Astrocyte (in vitro differentiated cells and primary cell): Measurements from ENCODE around the gene IRF9. TPM values are rescaled to one million over a fixed set of nuclear protein-coding genes. Genes with fewer than 3 reads are reported as not detected.

Source experiments
- DNase-seq: peaks from one replicate; pipeline ENCODE4 v3.0.0-alpha.2; 2010; ENCODE audit warnings: low read depth
- FAIRE-seq: peaks from 2 replicates; lab custom pipeline; 2011; peaks lifted over from hg19 to GRCh38; lab: Jason Lieb, UNC
- H2AFZ ChIP-seq: 2 replicates; pipeline ENCODE4 v1.6.0; 2012; ENCODE audit warnings: low read depth, low read length, inconsistent platforms
- H3K27ac ChIP-seq: 2 replicates; pipeline ENCODE4 v1.5.1; 2011; ENCODE audit warnings: low read depth, low read length, inconsistent platforms
- H3K27me3 ChIP-seq: 2 replicates; pipeline ENCODE4 v1.6.0; 2011; ENCODE audit warnings: low read length, inconsistent platforms; ENCODE audit not compliant: insufficient read depth
- H3K36me3 ChIP-seq: 2 replicates; pipeline ENCODE4 v1.5.1; 2011; ENCODE audit warnings: low read length, inconsistent platforms; ENCODE audit not compliant: insufficient read depth
- H3K4me1 ChIP-seq: 2 replicates; pipeline ENCODE4 v1.5.1; 2011; ENCODE audit warnings: low read length, inconsistent platforms; ENCODE audit not compliant: insufficient read depth
- H3K4me2 ChIP-seq: 2 replicates; pipeline ENCODE4 v1.6.0; 2012; ENCODE audit warnings: low read length, inconsistent platforms
- H3K4me3 ChIP-seq: 2 replicates; pipeline ENCODE4 v1.5.1; 2011; ENCODE audit warnings: low read depth, mild to moderate bottlenecking, low read length, inconsistent platforms; ENCODE audit not compliant: insufficient read depth
- H3K79me2 ChIP-seq: 2 replicates; pipeline ENCODE4 v1.6.0; 2012; ENCODE audit warnings: mild to moderate bottlenecking, low read length, inconsistent platforms; ENCODE audit not compliant: insufficient read depth
- H3K9ac ChIP-seq: 2 replicates; pipeline ENCODE4 v1.6.0; 2012; ENCODE audit warnings: mild to moderate bottlenecking, low read length, inconsistent platforms
- H3K9me3 ChIP-seq: 2 replicates; pipeline ENCODE4 v1.5.1; 2012; ENCODE audit warnings: low read depth, mild to moderate bottlenecking, low read length, inconsistent platforms; ENCODE audit not compliant: insufficient read depth
- H4K20me1 ChIP-seq: 2 replicates; pipeline ENCODE4 v1.6.0; 2012; ENCODE audit warnings: low read length, inconsistent platforms; ENCODE audit not compliant: insufficient read depth
- H3K27ac Mint-ChIP-seq: one replicate; pipeline ENCODE4 v1.8.0; 2021; ENCODE audit warnings: mild to moderate bottlenecking, mixed read lengths; ENCODE audit not compliant: unreplicated experiment
- H3K27me3 Mint-ChIP-seq: one replicate; pipeline ENCODE4 v1.8.0; 2021; ENCODE audit warnings: low read depth, mixed read lengths; ENCODE audit not compliant: unreplicated experiment
- H3K36me3 Mint-ChIP-seq: one replicate; pipeline ENCODE4 v1.8.0; 2021; ENCODE audit warnings: low read depth, mixed read lengths; ENCODE audit not compliant: unreplicated experiment
- H3K4me1 Mint-ChIP-seq: one replicate; pipeline ENCODE4 v1.8.0; 2021; ENCODE audit warnings: low read depth, mixed read lengths; ENCODE audit not compliant: unreplicated experiment
- H3K4me3 Mint-ChIP-seq: one replicate; pipeline ENCODE4 v1.8.0; 2021; ENCODE audit warnings: mild to moderate bottlenecking, moderate library complexity, mixed read lengths; ENCODE audit not compliant: unreplicated experiment
- H3K9me3 Mint-ChIP-seq: one replicate; pipeline ENCODE4 v1.8.0; 2021; ENCODE audit warnings: mild to moderate bottlenecking, mixed read lengths; ENCODE audit not compliant: unreplicated experiment
- EZH2 ChIP-seq: IDR thresholded peaks from 2 replicates; pipeline ENCODE4 v1.6.1; 2012; ENCODE audit warnings: mild to moderate bottlenecking, low read length, inconsistent platforms; ENCODE audit not compliant: insufficient read depth
- total RNA-seq: library from RNA; stranded (reverse); gene quantifications from 2 replicates; pipeline ENCODE4 v1.2.1, GENCODE V29; 2021
- TF ChIP-seq, protein P1 (sequence below): IDR thresholded peaks from 2 replicates; pipeline ENCODE4 v1.5.1; 2011; ENCODE audit warnings: low read depth, mild to moderate bottlenecking, inconsistent platforms, low read length, moderate library complexity; ENCODE audit not compliant: insufficient read depth

Gene IRF9
- total RNA-seq, 1 donor from 2014 or later: 76.0 TPM

DNA sequence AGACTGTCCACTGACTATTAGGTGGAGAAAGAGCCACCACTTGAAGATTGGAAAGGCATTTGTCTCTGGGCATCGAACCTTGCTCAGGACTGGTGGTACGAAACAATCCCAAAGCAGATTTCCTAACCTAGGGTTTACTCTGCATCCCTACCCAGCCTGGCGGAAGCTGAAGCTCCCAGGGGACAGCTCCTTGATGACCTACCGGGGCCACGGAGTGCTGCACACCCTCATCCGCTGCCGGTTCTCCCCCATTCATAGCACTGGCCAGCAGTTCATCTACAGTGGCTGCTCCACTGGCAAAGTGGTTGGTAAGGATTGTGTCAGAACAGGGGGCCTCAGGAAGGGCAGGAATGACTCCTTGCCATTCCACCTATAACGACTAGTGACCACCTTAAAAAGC, 39.9 kb upstream of the IRF9 start:
- Mint-ChIP-seq H3K27me3 (no peaks in the 10 kb centered on the region), H3K27ac (no peak overlapping the region), H3K4me3 (no peak overlapping the region), H3K36me3 (peaks cover 34% of the 10 kb centered on the region), H3K9me3 (no peaks in the 10 kb centered on the region), H3K4me1 (no peaks in the 10 kb centered on the region)
- no peaks in the 10 kb centered on the region for H3K27me3 ChIP-seq
- H3K9me3 ChIP-seq: no peaks in the 10 kb centered on the region
- peaks cover 6% of the 10 kb centered on the region for H3K79me2 ChIP-seq
- no peak for TF ChIP-seq EZH2
- TF ChIP-seq, protein P1, sequence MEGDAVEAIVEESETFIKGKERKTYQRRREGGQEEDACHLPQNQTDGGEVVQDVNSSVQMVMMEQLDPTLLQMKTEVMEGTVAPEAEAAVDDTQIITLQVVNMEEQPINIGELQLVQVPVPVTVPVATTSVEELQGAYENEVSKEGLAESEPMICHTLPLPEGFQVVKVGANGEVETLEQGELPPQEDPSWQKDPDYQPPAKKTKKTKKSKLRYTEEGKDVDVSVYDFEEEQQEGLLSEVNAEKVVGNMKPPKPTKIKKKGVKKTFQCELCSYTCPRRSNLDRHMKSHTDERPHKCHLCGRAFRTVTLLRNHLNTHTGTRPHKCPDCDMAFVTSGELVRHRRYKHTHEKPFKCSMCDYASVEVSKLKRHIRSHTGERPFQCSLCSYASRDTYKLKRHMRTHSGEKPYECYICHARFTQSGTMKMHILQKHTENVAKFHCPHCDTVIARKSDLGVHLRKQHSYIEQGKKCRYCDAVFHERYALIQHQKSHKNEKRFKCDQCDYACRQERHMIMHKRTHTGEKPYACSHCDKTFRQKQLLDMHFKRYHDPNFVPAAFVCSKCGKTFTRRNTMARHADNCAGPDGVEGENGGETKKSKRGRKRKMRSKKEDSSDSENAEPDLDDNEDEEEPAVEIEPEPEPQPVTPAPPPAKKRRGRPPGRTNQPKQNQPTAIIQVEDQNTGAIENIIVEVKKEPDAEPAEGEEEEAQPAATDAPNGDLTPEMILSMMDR: no peak
- H3K36me3 ChIP-seq: peaks cover 30% of the 10 kb centered on the region
- no peak overlapping the region for H3K27ac ChIP-seq
- no peak for FAIRE-seq
- no peak overlapping the region for H3K4me3 ChIP-seq
- H3K9ac ChIP-seq: no peak overlapping the region
- H4K20me1 ChIP-seq: no peaks in the 10 kb centered on the region
- H3K4me1 ChIP-seq: no peaks in the 10 kb centered on the region
- DNase-seq: no peak
- no peak overlapping the region for H2AFZ ChIP-seq
- H3K4me2 ChIP-seq: no peak overlapping the region

DNA sequence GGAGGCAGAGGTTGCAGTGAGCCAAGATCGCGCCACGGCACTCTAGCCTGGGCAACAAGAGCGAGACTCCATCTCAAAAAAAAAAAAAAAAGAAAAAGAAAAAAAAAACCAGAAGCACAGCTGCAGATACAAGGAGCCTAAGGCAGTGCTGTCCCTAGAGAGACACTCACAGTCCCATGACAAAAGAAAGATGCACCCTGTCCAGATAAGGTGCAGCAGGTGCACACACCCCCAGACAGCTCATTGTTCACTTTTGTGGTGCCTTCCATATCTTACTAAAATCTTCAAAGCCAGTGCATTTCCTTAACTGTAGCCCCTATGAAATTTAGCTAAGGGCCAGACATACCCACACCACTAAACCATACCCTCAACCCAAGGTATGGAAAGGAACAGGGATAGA, 38.6 kb upstream of the IRF9 start:
- no peak overlapping the region for H3K4me2 ChIP-seq
- peaks cover 27% of the 10 kb centered on the region for H3K36me3 Mint-ChIP-seq
- no peaks in the 10 kb centered on the region for H3K27me3 Mint-ChIP-seq
- no peak overlapping the region for H3K4me3 Mint-ChIP-seq
- H3K4me3 ChIP-seq: no peak overlapping the region
- FAIRE-seq (no peak), DNase-seq (no peak)
- no peak overlapping the region for H3K27ac Mint-ChIP-seq
- H2AFZ ChIP-seq: no peak overlapping the region
- H3K27me3 ChIP-seq: no peaks in the 10 kb centered on the region
- peaks cover 30% of the 10 kb centered on the region for H3K36me3 ChIP-seq
- no peak overlapping the region for H3K27ac ChIP-seq
- H3K79me2 ChIP-seq: no peaks in the 10 kb centered on the region
- H3K9me3 Mint-ChIP-seq: no peaks in the 10 kb centered on the region
- no peaks in the 10 kb centered on the region for H3K4me1 Mint-ChIP-seq
- H4K20me1 ChIP-seq: no peaks in the 10 kb centered on the region
- H3K9me3 ChIP-seq: no peaks in the 10 kb centered on the region
- TF ChIP-seq, protein P1: no peak
- no peak for TF ChIP-seq EZH2
- no peaks in the 10 kb centered on the region for H3K4me1 ChIP-seq
- H3K9ac ChIP-seq: no peak overlapping the region

DNA sequence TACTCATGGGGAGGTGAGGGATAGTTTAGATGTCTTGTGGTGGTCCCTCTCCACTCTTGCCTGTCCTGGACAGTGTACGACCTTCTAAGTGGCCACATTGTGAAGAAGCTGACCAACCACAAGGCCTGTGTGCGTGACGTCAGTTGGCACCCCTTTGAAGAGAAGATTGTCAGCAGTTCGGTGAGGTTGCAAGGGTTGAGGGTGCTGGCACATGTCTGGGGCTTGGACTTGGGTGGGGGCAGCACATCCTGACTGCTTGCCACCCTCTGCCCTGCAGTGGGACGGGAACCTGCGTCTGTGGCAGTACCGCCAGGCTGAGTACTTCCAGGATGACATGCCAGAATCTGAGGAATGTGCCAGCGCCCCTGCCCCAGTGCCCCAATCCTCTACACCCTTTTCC, 38.2 kb upstream of the IRF9 start:
- no peak overlapping the region for H3K4me2 ChIP-seq
- no peak overlapping the region for H2AFZ ChIP-seq
- H4K20me1 ChIP-seq: no peaks in the 10 kb centered on the region
- H3K4me1 Mint-ChIP-seq: no peaks in the 10 kb centered on the region
- H3K79me2 ChIP-seq: no peaks in the 10 kb centered on the region
- H3K9ac ChIP-seq: no peak overlapping the region
- no peaks in the 10 kb centered on the region for H3K9me3 ChIP-seq
- H3K4me3 Mint-ChIP-seq: no peak overlapping the region
- no peaks in the 10 kb centered on the region for H3K9me3 Mint-ChIP-seq
- H3K27me3 ChIP-seq: no peaks in the 10 kb centered on the region
- FAIRE-seq: no peak
- H3K36me3 Mint-ChIP-seq: peaks cover 27% of the 10 kb centered on the region
- DNase-seq: no peak
- H3K27ac Mint-ChIP-seq: no peak overlapping the region
- H3K27me3 Mint-ChIP-seq: no peaks in the 10 kb centered on the region
- TF ChIP-seq, protein P1: no peak
- TF ChIP-seq EZH2: no peak
- H3K4me1 ChIP-seq: no peaks in the 10 kb centered on the region
- H3K4me3 ChIP-seq: no peak overlapping the region
- no peak overlapping the region for H3K27ac ChIP-seq
- peaks cover 29% of the 10 kb centered on the region for H3K36me3 ChIP-seq
